GM21381 (cell line): Measurements from ENCODE around the gene POLR3K.

ENCODE experiments used
- ATAC-seq: cut with Tn5 transposase; IDR thresholded peaks from one replicate; pipeline ENCODE4 v1.9.1; 2021; ENCODE audit warnings: mild to moderate bottlenecking, moderate library complexity; ENCODE audit not compliant: unreplicated experiment

Gene POLR3K

DNA sequence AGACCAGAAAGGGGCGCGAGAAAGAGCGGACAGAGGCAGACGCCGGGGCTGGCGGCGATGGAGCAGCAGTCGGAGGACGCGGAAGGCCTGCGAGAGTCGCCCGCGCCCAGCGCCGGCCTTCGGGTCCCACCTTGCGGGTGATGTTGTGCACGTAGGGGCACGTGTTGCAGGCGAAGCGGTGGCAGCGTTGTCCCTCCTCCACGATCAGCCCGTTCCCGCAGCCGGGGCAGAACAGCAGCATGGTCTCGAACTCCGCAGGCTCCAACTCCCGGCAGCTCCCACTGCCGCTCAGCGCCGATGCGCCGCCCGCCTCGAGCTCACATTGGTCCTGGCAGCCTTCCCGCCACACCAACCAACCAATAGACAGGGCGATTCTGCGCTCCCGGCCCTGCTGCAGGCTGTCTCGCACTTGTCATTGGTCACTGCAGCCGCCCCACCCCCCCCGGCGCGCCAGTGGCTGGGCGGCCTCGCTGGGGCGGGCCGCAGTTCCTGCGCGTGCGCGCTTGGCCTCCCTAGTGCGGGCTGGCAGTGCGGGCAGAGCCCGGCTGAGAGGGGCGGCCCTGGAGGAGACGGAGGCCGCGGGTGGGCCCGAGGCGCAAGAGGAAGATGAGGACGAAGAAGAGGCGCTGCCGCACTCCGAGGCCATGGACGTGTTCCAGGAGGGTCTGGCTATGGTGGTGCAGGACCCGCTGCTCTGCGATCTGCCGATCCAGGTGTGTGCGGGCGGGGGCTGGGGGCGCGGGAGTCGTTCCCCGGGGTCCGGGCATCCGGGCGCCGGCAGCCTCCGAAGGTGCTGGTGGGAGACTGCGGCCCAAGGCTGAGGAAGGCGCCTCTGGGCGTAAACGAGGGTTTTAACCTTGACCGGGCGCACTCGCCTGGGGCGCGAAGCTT, at the start of gene POLR3K, which contains the start of gene SNRNP25:
POLR3K (minus strand) TSS at position 263 of the 891 bp plus-strand sequence; CDS start at position 241, 22 bp downstream.
SNRNP25 (plus strand) TSS at position 483 of the 891 bp plus-strand sequence; CDS start at position 672, 189 bp downstream.
- ATAC-seq: peak; percentile 93

DNA sequence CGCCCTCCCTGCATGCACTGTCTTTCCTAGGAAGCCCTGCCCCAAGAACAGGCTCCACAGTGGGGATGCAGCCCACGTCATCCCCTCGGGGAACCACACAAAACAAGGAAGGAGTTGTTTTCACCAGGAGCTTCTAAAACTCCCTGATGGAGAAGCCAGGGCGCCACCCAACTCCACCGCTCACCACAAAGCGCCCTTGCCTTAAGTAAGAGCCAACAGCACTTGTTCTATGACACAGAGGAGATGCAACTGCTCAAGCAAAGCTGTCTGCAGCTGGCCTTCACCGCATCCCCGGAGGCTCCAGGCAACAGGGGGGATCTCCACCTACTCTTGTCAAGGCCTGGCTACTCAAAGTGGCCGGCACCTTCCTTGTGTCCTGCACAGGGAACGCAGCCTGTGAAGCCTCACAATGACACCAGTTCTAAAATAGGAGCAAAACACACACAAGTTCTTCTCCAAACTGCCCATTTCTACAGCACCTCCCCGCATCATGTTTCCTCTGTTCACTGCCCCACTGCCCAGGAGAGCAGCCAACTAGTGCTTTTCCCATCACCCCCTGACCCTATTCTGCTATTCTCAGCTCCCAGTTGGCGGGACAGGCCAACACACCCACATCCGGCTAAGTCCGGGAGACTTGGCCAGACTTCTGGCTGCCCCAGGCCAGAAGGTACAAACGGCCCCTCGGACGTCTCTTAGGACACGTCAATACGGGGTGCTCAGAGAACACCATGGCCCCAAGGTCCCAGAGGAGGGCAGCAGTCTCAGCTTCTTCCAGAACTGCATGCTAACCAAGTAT, 48.9 kb upstream of the POLR3K start:
- ATAC-seq: no peak

DNA sequence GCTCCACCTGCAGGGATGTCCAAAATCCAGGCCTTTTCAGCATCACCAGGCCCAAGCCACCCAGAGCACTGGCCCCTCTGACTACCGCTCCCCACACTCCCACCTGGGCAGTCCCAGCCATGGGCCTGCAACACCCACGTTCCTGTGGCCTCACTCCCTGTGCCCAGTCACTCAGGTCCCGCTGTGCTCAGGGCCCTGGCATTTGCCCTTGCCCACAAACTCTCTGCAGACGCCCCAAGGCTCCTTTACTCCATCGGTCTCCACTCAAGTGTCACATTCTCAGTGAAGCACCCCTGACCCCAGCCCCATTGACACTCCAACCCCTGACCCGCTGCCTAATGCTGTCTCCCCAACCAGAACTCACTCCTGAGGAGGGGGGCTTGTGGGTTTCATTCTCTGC, 48.2 kb upstream of the POLR3K start:
- no peak for ATAC-seq

DNA sequence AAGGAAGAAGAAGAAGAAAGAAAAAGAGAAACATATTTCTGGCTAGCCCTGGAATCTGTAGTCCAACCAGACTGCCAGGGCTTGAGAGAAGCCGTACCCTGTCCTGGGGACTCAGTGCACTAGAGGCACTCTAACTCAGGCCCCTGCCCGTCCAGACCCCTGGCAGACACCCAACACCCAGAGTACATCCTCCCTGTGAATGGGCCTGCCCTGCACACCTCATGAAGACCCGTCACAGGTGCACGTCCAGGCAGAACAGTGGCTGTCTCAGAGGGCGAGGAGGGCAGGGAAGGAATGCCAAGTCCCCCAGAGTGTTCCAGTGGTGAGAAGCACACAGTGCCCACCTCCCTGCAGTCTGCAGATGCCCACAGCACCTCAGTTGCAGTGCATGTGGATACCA, 47.6 kb upstream of the POLR3K start:
- no peak for ATAC-seq

DNA sequence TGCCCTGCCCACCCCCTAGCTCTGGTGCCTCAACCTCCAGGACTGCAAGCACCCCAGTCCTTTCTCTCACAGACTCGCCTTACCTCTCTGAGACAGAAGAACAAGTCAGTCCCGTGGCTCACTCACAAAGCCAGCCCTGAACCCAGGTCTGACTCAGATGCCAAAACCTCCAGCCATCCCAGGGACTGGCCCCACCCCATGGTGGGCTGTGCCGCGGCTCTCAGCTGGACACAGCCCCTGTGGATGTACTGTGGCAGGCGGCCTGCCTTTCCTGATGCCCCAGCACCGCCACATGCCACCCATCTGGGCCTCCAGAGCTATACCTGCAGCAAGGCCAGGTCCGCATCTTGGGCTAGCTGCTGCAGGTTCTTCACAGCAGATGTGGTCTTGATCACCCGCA, 44.4 kb upstream of the POLR3K start:
- ATAC-seq: no peak

DNA sequence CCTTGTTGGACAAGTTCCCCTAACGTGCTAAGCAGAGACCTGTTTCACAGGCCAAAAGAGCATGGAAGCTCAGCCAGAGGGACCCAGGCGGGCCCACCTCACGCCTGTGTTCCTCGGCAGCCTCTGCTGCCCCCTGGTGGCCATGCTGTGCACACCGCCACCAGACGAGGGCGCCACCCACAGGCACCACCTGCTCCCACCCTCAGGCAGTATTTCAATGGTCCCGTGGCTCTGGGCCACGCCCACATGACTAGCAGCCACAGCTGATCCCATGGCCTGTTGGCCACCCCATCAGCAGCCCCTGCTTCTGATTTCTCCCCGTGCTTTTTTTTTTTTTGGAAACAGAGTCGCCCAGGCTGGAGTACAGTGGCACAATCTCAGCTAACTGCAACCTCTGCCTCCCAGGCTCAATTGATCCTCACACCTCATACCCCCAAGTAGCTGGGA, 43.5 kb upstream of the POLR3K start:
- ATAC-seq: no peak

DNA sequence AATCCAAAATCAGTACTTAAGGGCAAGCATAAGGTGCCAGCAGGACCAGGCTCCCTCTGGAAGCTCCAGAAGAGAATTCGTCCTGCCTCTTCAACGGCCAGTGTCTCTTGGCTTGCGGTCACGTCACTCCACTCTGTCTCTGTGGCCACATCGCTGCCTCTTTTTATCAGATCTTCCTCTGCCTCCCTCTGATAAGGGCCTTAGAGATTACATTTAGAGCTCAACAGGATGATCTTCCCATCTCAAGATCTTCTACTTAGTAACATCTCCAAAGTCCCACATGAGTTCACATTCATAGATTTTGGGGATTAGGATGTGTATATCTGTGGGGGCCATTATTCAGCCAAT, 41.5 kb upstream of the POLR3K start:
- ATAC-seq: no peak

DNA sequence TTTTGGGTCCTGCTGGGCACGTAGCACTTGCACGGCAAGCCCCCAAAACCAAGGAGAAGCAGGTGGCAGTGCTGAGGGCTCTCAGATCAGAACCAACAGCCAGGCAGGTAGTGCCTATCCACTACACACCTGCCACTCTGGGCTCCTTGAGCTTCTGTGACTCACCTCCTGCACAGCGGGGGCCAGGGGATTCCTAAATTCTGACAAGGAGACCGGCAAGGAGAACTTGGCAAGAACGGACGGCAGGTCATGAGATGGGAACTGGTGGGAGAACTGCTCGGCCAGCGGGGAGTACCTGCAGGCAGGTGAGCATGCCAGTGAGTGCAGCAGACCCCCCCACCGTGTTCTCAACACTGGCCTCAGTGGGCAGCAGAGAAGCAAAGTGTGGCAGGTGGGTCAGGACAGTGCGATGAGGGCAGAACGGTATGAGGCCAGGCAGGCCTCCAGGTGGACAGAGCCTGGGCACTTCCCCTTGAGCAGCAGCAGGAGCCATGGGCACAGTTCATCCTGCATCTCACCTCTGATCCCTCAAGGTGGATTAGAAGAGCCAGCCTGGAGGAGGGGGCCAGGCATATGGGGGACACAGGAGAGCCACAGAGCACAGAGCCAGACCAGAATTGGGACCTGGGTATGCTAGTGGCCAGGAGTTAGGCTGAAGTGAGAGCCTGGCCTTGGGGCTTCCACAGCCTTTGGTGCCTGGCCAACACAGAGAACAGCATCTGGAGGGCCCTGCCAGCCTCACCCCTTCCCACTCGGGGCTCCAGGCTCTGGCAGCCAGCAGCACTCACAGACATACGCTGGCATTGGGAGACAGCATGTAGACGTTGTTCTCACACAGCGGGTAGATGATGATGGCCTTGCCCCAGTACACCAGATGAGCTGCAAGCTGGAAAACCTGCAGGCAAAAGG, 39.3 kb upstream of the POLR3K start:
- ATAC-seq: no peak

DNA sequence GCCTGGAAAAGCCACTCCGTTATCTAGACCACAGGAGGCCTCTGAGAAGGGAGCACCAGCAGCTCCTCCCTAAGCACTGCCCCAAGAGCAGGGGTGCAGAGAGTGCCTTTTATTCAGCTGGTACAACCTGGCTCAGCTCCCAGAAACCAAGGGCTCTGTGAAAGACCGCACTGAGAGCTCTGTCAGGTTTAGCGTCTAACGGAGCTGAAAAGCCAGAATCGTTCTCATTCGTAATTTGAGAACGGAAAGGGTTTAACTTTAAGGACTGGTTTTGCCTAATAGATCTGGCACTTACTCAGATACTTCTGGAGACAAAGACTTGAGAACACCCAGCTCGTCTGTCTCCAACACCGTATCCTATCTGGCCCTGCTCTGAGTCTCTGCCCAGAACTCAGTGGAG, 38.1 kb upstream of the POLR3K start:
- no peak for ATAC-seq

DNA sequence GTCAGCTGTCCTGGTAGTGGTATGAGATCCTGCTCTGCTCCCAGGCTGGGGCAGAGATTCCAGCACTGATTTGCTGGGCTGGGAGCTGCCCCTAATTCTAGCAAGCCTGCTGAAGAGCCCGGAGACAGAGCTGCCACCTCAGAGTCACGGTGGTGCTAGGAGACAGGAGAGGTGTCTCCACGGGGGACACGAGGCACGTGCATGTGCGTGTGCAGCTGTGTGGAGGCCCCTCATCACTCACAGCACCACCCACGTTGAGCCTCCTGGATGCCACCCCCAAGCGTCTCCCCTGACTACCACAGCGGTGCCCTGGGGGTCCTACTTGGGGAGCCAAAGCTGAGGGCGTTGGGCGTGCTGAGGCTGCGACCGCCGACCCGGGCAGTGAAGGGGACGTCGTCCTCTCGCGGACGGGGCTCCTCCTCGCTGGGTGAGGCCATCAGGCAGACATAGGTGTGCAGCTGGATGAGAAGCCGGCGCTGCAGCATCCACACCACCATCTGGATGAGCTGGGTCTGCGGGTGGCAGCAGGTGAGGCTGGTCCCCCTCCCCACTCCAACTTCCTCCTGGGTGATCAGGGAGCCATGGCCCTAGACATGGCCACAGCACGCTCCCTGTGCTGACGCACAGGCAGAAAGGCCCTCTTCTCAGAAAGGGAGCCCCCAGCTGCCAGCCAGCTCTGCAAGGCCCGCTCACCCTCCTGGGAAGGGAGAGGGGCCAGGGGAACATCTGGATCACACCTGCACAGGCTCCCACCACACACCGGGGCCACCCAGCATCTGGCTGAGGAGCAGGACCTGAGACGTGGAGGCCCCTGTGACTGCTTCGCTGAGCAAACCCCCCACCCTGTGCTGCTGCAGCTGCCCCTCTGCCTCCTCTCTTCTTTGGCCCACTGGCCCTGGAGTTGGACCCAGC, 36.2 kb upstream of the POLR3K start:
- ATAC-seq: no peak

DNA sequence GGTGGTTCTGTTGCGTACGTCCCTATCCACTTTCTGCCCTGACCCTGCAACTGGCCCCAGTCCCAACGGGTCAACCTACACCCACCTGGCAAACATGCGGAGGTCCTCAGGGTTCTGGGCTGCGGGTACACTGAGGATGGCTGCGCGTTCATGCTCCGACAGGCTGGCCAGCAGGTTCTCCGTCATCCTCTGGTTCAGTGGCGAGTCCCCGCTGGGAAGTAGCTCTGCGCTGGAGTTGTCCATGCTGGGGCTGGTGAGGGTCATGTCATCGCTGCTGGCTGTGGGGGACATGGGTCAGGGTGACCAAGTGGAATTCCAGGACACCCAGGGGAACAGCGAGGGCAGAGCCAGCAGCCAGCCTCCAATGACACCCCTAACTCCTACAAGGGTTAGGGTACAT, 35.2 kb upstream of the POLR3K start:
- ATAC-seq: no peak

DNA sequence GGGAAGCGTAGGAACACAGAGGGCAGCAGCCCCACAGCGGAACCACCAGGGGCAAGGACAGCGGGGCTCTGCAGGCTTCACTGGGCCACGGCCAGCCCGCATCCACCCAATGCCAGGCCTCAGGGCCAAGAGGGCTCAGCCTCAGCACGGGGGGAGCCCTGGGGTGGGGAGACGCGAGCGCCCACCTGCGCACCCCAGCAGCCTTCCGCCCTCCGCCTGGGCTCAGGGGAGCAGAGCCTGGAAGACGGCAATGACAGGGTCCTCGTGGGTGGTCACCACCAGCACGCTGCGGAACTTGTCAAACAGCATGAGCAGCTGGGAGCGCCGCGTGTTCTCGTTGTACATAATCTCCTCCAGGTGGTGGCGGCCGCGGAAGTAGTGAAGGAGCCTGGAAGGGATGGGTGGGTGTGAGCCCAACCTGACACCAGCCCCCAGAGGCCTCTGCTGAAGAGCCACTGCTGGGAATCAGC, 33.1 kb upstream of the POLR3K start:
- ATAC-seq: no peak

DNA sequence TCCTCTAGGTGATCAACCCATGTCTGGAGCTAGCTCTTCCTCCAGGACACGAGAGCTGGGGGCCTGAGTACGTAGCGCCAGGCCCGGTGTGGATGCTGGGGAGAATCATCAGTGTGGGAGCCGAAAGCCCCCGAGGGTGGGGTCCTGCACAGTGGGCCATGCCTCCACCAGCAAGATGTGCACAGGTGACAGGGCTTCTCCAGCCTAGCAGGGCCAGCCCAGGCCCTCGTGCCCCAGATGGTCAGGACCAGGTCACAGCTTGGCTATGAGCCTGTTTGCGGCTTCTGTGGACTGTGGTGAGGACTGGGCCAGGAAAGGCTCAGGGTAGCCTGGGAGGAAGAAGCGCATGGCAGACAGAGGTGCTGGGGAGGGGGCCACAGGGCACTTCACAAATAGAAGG, 32.5 kb upstream of the POLR3K start:
- no peak for ATAC-seq

DNA sequence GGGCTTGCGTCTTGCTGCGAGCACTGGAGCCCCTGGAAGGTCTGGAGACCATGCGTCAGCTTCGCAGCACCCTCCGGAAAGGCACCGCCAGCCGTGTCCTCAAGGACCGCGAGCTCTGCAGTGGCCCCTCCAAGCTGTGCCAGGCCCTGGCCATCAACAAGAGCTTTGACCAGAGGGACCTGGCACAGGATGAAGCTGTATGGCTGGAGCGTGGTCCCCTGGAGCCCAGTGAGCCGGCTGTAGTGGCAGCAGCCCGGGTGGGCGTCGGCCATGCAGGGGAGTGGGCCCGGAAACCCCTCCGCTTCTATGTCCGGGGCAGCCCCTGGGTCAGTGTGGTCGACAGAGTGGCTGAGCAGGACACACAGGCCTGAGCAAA, 32.0 kb upstream of the POLR3K start:
- ATAC-seq: no peak

DNA sequence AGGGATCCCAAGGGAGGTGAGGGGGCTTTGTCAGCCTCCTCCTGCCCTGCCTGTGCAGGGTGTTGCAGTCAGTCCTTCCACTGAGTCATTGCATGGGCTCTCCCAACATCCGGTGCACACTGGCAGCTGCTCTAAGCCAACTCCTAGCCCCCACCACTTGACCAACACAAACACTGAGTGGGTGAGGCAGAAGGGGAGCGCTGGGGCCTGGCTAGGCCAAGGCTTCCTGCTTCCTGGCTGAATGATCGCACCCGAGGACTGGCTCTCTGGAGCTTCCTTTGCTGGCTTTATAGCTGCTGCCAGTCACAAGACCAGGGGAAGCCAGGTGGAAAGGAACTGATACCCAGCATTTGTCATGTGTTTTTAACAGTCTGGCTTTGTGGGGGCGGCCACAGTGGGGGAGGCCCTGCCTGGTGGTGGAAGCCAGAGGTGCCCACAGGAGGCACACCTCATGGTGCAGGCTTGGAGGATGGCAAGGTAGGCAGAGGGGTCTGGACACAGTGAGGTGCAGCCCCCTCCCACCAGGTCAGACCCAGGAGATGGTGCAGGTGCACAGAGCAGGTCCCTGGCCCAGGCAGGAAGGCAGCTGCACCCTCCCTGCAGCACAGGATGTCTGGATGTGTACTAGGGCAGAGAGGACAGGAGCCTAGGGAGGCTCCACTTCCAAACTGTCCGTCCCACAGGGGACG, 31.5 kb upstream of the POLR3K start:
- peak; percentile 52 for ATAC-seq

DNA sequence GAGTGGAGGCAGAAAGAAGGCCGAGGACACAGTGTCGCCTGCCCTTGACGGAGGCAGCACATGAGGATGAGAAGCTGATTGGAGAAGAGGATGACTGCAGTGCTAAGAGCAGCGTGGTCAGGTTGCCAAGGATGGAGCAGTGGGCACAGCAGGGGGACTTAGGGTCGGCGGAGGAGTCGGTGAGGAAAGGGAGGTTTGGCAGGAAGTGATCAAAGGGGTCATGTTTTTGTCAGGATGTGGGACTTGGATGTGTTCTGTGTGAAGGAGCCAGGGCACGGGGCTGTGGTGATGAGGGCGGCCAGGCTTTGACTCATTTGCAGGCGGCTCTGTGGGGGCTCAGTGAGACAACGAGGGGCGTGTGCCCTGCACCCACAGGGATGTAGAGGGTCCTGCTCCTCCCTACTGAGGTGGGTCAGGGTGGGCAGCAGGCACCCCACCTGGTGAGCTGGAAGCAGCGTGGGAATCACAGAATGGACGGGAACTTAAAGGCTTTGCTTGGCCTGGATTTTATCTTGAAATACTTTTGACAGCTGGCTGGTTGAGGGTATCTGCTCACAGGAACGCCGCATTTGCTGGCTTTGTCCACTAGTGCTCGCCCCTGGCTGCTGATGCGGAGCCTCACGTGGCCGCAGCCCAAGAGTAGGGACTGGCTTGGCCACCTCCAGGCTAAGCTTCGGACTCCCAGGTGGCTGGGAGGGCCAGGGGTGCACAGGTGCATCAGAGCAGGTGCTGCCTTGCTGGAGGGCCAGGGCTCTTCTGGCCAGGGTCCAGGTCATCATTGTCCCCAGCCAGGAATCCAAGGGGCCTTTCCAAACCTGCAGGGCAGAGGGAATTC, 30.6 kb upstream of the POLR3K start:
- no peak for ATAC-seq

DNA sequence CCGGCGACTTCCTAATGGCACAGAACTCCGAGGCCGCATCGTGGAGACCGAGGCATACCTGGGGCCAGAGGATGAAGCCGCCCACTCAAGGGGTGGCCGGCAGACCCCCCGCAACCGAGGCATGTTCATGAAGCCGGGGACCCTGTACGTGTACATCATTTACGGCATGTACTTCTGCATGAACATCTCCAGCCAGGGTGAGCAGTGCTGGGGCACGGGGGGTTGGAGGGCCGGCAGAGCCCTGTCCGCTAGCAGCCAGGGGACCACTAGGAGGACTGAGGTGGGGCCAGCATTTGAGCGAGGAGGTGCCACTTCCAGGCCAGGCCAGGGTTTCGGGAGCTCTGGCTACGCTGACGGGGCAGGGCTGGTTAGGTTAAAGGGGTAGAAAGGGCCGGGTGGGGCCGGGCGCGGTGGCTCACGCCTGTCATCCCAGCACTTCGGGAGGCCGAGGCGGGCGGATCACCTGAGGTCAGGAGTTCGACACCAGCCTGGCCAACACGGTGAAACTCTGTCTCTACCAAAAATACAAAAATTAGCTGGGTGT, 29.7 kb upstream of the POLR3K start:
- ATAC-seq: no peak
